CD8-positive, alpha-beta memory T cell (primary cell): ENCODE results near the gene SCEL. TPM values are rescaled to one million over a fixed set of nuclear protein-coding genes. Genes with fewer than 3 reads are reported as not detected.

Source experiments
- CTCF ChIA-PET: fragments of 350-600 bp; sonication (Branson Sonifier 250); formaldehyde crosslinking; loops from one replicate; lab custom pipeline; 2021; ENCODE audit warnings: antibody characterized with exemption; lab: Charles Lee
- POLR2A ChIA-PET: fragments of 350-600 bp; sonication (Branson Sonifier 250); formaldehyde crosslinking; loops from one replicate; lab custom pipeline; 2021; ENCODE audit warnings: antibody characterized with exemption; lab: Charles Lee
- DNase-seq, 5 donors: peaks; one replicate each; pipeline versions ENCODE4 v3.0.0 to v3.0.0-alpha.2; 2020 to 2022; ENCODE audit warnings: mixed read lengths in 1 of 5
- H3K27ac ChIP-seq: one replicate; pipeline ENCODE4 v1.7.0; 2013; ENCODE audit warnings: low read depth, mild to moderate bottlenecking, low read length, moderate library complexity
- H3K27me3 ChIP-seq: 2 replicates; pipeline ENCODE4 v1.7.0; 2013; ENCODE audit warnings: low read length, mild to moderate bottlenecking; ENCODE audit not compliant: insufficient read depth, poor library complexity, severe bottlenecking
- H3K36me3 ChIP-seq: 2 replicates; pipeline ENCODE4 v1.7.0; 2013; ENCODE audit warnings: mild to moderate bottlenecking, low read length, moderate library complexity; ENCODE audit not compliant: insufficient read depth
- H3K4me1 ChIP-seq: 2 replicates; pipeline ENCODE4 v1.7.0; 2013; ENCODE audit warnings: mild to moderate bottlenecking, low read length, moderate library complexity; ENCODE audit not compliant: insufficient read depth
- H3K4me3 ChIP-seq: 2 replicates; pipeline ENCODE4 v1.7.0; 2013; ENCODE audit warnings: mild to moderate bottlenecking, low read length
- H3K9me3 ChIP-seq: 2 replicates; pipeline ENCODE4 v1.7.0; 2013; ENCODE audit warnings: mild to moderate bottlenecking, low read length
- H3K27ac Mint-ChIP-seq, 8 donors: one replicate each; pipeline ENCODE4 v1.8.0; 2020 to 2021; ENCODE audit warnings: mixed read lengths in 8 of 8, mild to moderate bottlenecking in 6 of 8, inconsistent platforms in 3 of 8, moderate library complexity in 3 of 8
- H3K27me3 Mint-ChIP-seq, 2 donors: one replicate each; pipeline ENCODE4 v1.8.0; 2020 to 2021; ENCODE audit warnings: mixed read lengths in 2 of 2, mild to moderate bottlenecking in 1 of 2, moderate library complexity in 1 of 2
- H3K36me3 Mint-ChIP-seq, 3 donors: one replicate each; pipeline ENCODE4 v1.8.0; 2020 to 2021; ENCODE audit warnings: mixed read lengths in 3 of 3, inconsistent platforms in 1 of 3, mild to moderate bottlenecking in 1 of 3
- H3K4me1 Mint-ChIP-seq, 3 donors: one replicate each; pipeline ENCODE4 v1.8.0; 2020 to 2021; ENCODE audit warnings: mixed read lengths in 3 of 3, inconsistent platforms in 1 of 3, mild to moderate bottlenecking in 1 of 3
- H3K4me3 Mint-ChIP-seq, 7 donors: one replicate each; pipeline ENCODE4 v1.8.0; 2020 to 2021; ENCODE audit warnings: mixed read lengths in 7 of 7, mild to moderate bottlenecking in 6 of 7, moderate library complexity in 4 of 7, inconsistent platforms in 2 of 7
- H3K9me3 Mint-ChIP-seq, 5 donors: one replicate each; pipeline ENCODE4 v1.8.0; 2020 to 2022; ENCODE audit warnings: mixed read lengths in 5 of 5, mild to moderate bottlenecking in 3 of 5, moderate library complexity in 2 of 5, inconsistent platforms in 1 of 5
- polyA plus RNA-seq: library from polyadenylated mRNA; unstranded; fragments of 300-500 nt; fragmentation: Illumina TruSeq; gene quantifications from one replicate; pipeline ENCODE4 v1.2.3, GENCODE V29; 2021
- total RNA-seq, 2 experiments: library from RNA; stranded (reverse); gene quantifications; one replicate each; pipeline ENCODE4 v1.2.3, GENCODE V29; 2021

The SCEL gene
- total and polyA plus RNA-seq, 3 experiments from 2014 or later = not detected

DNA sequence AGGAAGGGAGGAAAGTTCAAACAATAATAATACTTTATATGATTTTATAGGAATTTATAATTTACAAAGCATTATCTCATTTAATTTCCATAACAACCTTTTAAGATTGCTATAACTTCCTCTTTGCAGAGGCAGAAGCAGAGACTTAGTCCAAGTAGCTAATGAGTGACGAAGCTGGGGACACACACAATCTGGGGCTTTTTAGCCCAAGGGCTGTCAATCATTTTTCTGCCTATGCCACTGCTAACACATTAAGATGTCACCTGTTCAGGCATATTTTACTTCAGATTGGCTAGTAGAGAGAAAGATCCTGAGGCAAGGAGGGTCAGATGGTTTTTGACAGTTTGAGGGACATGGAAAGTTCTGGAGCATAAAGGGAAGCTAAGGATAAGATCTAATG lies 12.6 kb downstream of the SCEL start:
- no peaks in the 10 kb centered on the region for H3K36me3 Mint-ChIP-seq
- ChIA-PET CTCF (no interaction called here), POLR2A (no interaction called here)
- Histone ChIP-seq H3K9me3 (no peaks in the 10 kb centered on the region), H3K4me3 (no peak overlapping the region), H3K27ac (no peak overlapping the region), H3K4me1 (no peaks in the 10 kb centered on the region), H3K36me3 (no peaks in the 10 kb centered on the region), H3K27me3 (no peaks in the 10 kb centered on the region)
- H3K9me3 Mint-ChIP-seq = peaks cover 0 to 2% (median 0%) of the 10 kb centered on the region in 5 donors
- no peak overlapping the region for H3K27ac Mint-ChIP-seq
- no peaks in the 10 kb centered on the region for H3K4me1 Mint-ChIP-seq
- no peak for DNase-seq
- peaks cover 6 to 19% of the 10 kb centered on the region in 2 donors for H3K27me3 Mint-ChIP-seq
- no peak overlapping the region for H3K4me3 Mint-ChIP-seq

DNA sequence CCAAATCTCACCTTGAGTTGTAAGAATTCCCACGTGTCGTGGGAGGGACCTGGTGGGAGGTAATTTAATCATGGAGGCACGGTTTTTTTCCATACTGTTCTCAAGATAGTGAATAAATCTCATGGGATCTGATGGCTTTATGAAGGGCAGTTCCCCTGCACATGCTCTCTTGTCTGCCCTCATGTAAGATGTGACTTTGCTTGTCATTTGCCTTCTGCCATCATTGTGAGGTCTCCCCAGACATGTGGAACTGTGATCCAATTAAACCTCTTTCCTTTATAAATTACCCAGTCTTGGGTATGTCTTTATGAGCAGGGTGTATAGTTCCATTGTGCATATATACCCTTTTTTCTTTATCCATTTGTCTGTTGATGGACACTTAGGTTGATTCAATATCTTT lies 13.1 kb downstream of the SCEL start:
- no peak overlapping the region for H3K27ac Mint-ChIP-seq
- H3K27me3 Mint-ChIP-seq = peaks cover 6 to 21% of the 10 kb centered on the region in 2 donors
- Histone ChIP-seq H3K36me3 (no peaks in the 10 kb centered on the region), H3K27ac (no peak overlapping the region), H3K4me3 (no peak overlapping the region), H3K9me3 (no peaks in the 10 kb centered on the region), H3K27me3 (no peaks in the 10 kb centered on the region), H3K4me1 (no peaks in the 10 kb centered on the region)
- H3K4me1 Mint-ChIP-seq = no peaks in the 10 kb centered on the region
- peaks cover 0 to 2% (median 2%) of the 10 kb centered on the region in 5 donors for H3K9me3 Mint-ChIP-seq
- H3K4me3 Mint-ChIP-seq = no peak overlapping the region
- no peak for DNase-seq
- ChIA-PET POLR2A (no interaction called here), CTCF (no interaction called here)
- H3K36me3 Mint-ChIP-seq = no peaks in the 10 kb centered on the region

DNA sequence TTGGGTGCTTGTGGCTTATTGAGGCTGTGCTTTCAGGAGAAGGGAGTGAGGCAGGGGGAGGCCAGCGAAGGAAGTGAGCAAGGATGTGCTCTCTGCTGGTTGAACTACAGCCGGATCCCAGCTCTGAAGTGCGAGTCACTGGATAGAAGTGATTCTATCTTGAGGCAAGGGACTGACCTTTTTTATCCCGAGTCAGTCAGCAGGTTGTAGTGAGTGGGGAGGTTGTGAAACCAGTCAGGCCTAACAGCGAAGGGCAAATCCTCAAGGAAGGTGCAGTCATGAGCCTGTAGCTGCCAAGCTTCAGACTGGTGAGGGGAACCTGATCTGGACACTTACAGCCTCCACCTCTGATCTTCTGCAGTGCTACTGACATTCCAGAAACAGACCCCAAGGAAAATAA lies 18.6 kb downstream of the SCEL start:
- H3K4me1 Mint-ChIP-seq = peaks cover 2 to 8% (median 3%) of the 10 kb centered on the region in 3 donors
- Histone ChIP-seq H3K36me3 (no peaks in the 10 kb centered on the region), H3K4me3 (no peak overlapping the region), H3K27ac (no peak overlapping the region), H3K4me1 (peaks cover 4% of the 10 kb centered on the region), H3K9me3 (no peaks in the 10 kb centered on the region), H3K27me3 (no peaks in the 10 kb centered on the region)
- H3K9me3 Mint-ChIP-seq = peaks cover 0 to 3% (median 2%) of the 10 kb centered on the region in 5 donors
- ChIA-PET POLR2A (no interaction called here), CTCF (no interaction called here)
- DNase-seq = no peak
- H3K27ac Mint-ChIP-seq = no peak overlapping the region
- no peak overlapping the region for H3K4me3 Mint-ChIP-seq
- no peaks in the 10 kb centered on the region for H3K36me3 Mint-ChIP-seq
- H3K27me3 Mint-ChIP-seq = peaks cover 5 to 24% of the 10 kb centered on the region in 2 donors

DNA sequence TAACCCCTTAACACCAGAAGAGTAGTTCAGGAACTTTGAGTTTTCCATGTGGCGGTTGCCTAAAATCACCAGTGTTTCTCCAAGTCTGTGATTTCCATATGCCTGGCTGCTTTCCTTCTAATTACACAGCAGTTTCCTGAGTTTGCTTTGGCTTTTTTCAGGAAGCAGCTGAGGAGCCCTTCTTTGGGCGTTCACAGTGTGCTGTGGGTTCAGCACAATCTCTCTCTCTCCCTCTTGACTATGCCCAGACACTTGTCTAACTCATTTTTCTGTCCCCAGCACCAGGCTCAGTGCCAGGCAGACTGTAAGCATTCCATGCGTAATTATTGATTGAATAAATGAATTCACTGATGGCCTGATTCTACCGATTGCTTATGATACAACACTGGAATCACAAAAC lies 19.7 kb downstream of the SCEL start:
- no peak for DNase-seq
- Histone ChIP-seq H3K36me3 (no peaks in the 10 kb centered on the region), H3K9me3 (no peaks in the 10 kb centered on the region), H3K27ac (no peak overlapping the region), H3K27me3 (no peaks in the 10 kb centered on the region), H3K4me1 (peaks cover 4% of the 10 kb centered on the region), H3K4me3 (no peak overlapping the region)
- Mint-ChIP-seq H3K4me1 (peaks cover 2 to 13% (median 3%) of the 10 kb centered on the region in 3 donors), H3K9me3 (peaks cover 0 to 3% (median 2%) of the 10 kb centered on the region in 5 donors), H3K36me3 (no peaks in the 10 kb centered on the region), H3K4me3 (no peak overlapping the region), H3K27ac (no peak overlapping the region), H3K27me3 (peaks cover 5 to 21% of the 10 kb centered on the region in 2 donors)
- ChIA-PET CTCF (no interaction called here), POLR2A (no interaction called here)

DNA sequence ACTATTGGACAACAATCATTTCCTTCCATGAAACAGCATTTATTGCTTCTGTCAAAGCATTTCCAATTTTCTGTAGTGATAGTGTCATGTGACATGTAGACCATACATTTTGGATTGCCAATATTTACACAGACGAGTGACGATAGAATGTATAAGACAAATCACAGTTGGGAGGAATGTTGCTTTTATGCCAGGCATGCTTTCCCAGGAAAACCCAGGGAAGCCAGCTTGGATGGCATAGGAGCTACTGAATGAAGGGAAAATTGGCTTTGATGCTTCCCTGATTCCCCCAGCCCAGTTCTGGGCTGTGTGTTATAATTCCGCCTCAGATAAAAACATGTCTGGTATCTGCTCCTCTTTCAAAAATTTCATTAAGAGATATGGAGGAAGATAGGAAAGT lies 22.5 kb downstream of the SCEL start:
- Histone ChIP-seq H3K4me3 (no peak overlapping the region), H3K36me3 (no peaks in the 10 kb centered on the region), H3K27ac (no peak overlapping the region), H3K4me1 (peaks cover 4% of the 10 kb centered on the region), H3K9me3 (no peaks in the 10 kb centered on the region), H3K27me3 (no peaks in the 10 kb centered on the region)
- H3K9me3 Mint-ChIP-seq = peaks cover 0 to 3% (median 0%) of the 10 kb centered on the region in 5 donors
- H3K4me1 Mint-ChIP-seq = peaks cover 2 to 13% (median 3%) of the 10 kb centered on the region in 3 donors
- DNase-seq = no peak
- no peaks in the 10 kb centered on the region for H3K36me3 Mint-ChIP-seq
- H3K27ac Mint-ChIP-seq = no peak overlapping the region
- ChIA-PET CTCF (interaction anchor here (0.7 kb wide), 1 partner anchor 35 kb away, joined by 4 read pairs; no protein-coding TSS in a partner anchor), POLR2A (no interaction called here)
- H3K4me3 Mint-ChIP-seq = no peak overlapping the region
- H3K27me3 Mint-ChIP-seq = peaks cover 5 to 21% of the 10 kb centered on the region in 2 donors

DNA sequence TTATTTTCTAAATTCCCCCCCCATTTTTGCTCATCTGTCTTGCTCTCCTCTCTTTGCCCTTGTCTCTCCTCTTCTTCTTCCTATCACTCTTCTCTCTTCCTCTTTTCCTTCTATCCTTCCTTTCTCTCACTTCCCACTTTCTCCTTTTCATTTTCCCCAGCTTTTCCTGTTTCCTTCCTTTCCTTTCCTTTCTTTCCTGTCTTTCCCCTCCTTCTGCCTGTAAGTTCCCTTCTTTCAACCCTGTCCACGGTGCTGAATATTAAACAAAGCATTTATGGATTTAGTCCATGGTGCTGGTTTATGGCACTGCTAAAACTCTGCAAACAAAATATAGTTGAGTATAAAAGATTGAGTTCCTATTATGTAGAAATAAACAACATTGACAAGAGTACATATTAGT lies 27.6 kb downstream of the SCEL start:
- Mint-ChIP-seq H3K9me3 (no peaks in the 10 kb centered on the region), H3K27me3 (peaks cover 3 to 15% of the 10 kb centered on the region in 2 donors), H3K4me1 (peaks cover under 1 to 11% (median 2%) of the 10 kb centered on the region in 3 donors), H3K36me3 (no peaks in the 10 kb centered on the region), H3K27ac (no peak overlapping the region), H3K4me3 (no peak overlapping the region)
- no peaks in the 10 kb centered on the region for H3K27me3 ChIP-seq
- H3K4me1 ChIP-seq = peaks cover 4% of the 10 kb centered on the region
- no peak for DNase-seq
- no peaks in the 10 kb centered on the region for H3K36me3 ChIP-seq
- no peaks in the 10 kb centered on the region for H3K9me3 ChIP-seq
- CTCF ChIA-PET = no interaction called here
- no peak overlapping the region for H3K4me3 ChIP-seq
- POLR2A ChIA-PET = no interaction called here
- no peak overlapping the region for H3K27ac ChIP-seq

DNA sequence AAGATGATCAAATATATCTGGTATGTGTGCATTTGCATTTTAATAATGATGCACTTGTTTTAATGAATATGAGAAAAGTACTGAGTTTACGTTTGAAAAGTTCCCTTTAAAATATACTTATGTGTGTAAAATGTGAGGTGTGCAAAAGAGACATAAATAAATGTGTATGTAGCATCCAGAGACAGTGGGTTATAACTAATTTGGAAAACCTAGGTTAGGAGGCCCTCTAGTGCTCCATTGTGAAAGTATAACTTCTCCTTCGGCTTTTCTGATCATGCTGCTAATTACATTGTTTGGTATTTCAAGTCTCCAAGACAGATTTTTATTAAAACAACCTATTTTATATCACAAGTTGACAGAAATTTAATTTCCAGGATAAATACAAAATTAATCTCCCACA lies 30.1 kb downstream of the SCEL start:
- Mint-ChIP-seq H3K27me3 (peaks cover 5 to 27% of the 10 kb centered on the region in 2 donors), H3K36me3 (no peaks in the 10 kb centered on the region), H3K27ac (no peak overlapping the region), H3K9me3 (no peaks in the 10 kb centered on the region), H3K4me3 (no peak overlapping the region), H3K4me1 (no peaks in the 10 kb centered on the region)
- POLR2A ChIA-PET = no interaction called here
- Histone ChIP-seq H3K4me3 (no peak overlapping the region), H3K27me3 (no peaks in the 10 kb centered on the region), H3K36me3 (no peaks in the 10 kb centered on the region), H3K9me3 (no peaks in the 10 kb centered on the region), H3K4me1 (no peaks in the 10 kb centered on the region), H3K27ac (no peak overlapping the region)
- DNase-seq = no peak
- CTCF ChIA-PET = interaction anchor here (1.0 kb wide), 1 partner anchor 24 kb away, joined by 3 read pairs; no protein-coding TSS in a partner anchor

DNA sequence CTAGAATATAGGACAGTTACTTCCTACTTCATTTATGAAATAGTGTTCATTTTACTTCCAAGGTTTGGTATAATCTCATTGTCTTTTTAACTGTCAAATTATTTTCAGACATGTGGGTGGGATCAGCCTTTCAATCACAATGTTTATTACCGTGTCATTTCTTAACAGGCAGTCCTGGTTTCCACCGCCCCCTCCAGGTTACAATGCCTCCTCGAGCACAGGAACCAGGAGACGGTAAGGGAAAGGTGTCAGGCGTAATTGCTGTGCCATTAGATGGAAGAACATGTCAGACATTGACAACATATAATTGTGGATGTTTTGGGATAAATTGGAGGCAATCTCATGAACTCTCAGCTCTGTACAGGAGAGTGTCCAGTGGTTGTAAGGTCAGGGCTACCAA lies 36.5 kb downstream of the SCEL start:
- Mint-ChIP-seq H3K4me1 (no peaks in the 10 kb centered on the region), H3K4me3 (no peak overlapping the region), H3K9me3 (no peaks in the 10 kb centered on the region), H3K36me3 (no peaks in the 10 kb centered on the region), H3K27ac (no peak overlapping the region), H3K27me3 (peaks cover 10 to 42% of the 10 kb centered on the region in 2 donors)
- no peak overlapping the region for H3K4me3 ChIP-seq
- POLR2A ChIA-PET = no interaction called here
- no peaks in the 10 kb centered on the region for H3K36me3 ChIP-seq
- no peak overlapping the region for H3K27ac ChIP-seq
- CTCF ChIA-PET = no interaction called here
- H3K4me1 ChIP-seq = no peaks in the 10 kb centered on the region
- H3K9me3 ChIP-seq = no peaks in the 10 kb centered on the region
- DNase-seq = no peak
- H3K27me3 ChIP-seq = no peaks in the 10 kb centered on the region
